Body of pancreas (tissue), 4 donors: Measurements from ENCODE around the gene BLVRA.

Experiments
- CTCF ChIP-seq, 7 experiments: fragments of 450-650 bp in 4 of 7; fragments of 200-600 bp in 3 of 7; sonication (generic) in 3 of 7; IDR thresholded peaks; one replicate each; pipeline ENCODE4 v1.5.1; 2016 to 2019; ENCODE audit warnings: antibody characterized with exemption in 7 of 7
- POLR2A ChIP-seq, 3 donors: fragments of 450-650 bp; IDR thresholded peaks; one replicate each; pipeline ENCODE4 v1.6.1; 2016; ENCODE audit warnings: antibody characterized with exemption in 3 of 3, mild to moderate bottlenecking in 2 of 3

- TF ChIP-seq POLR2A (IDR thresholded peaks at IDR 0.05) (no peak), CTCF (IDR thresholded peaks at IDR 0.05) (no peak)
Observed at GRCh38 chr7:43735403-43735801, 23.1 kb upstream of the BLVRA start.
